Amygdala (tissue), 56 donors: ENCODE results near the gene TAS2R40.
A peak's percentile ranks its signal among the peaks of the same experiment; 100 is the strongest.
"Not testable (repeated sequence)": the region's sequence is repeated elsewhere in the genome, so short reads cannot be mapped to it uniquely, and the experiment has no call there.

Source experiments
- DNase-seq, 56 donors: peaks; one replicate each; lab custom pipeline; 2025; lab: John Stamatoyannopoulos, UW

TAS2R40 gene

GRCh38 chr7:143247372-143247771, 25.5 kb downstream of the TAS2R40 start:
- DNase-seq: no peak

GRCh38 chr7:143248761-143249354, 27.0 kb downstream of the TAS2R40 start:
- no peak for DNase-seq

GRCh38 chr7:143250199-143250598, 28.4 kb downstream of the TAS2R40 start:
- no peak for DNase-seq

GRCh38 chr7:143250822-143251221, 29.0 kb downstream of the TAS2R40 start:
- no peak for DNase-seq

- no peak for DNase-seq
These were observed 30.2 kb downstream of the TAS2R40 start for GRCh38 chr7:143252006-143252405.

GRCh38 chr7:143255564-143255963, 33.7 kb downstream of the TAS2R40 start:
- no peak for DNase-seq

- no peak for DNase-seq
These were observed 34.5 kb downstream of the TAS2R40 start for GRCh38 chr7:143256325-143256724.

- DNase-seq: no peak
These were observed 35.1 kb downstream of the TAS2R40 start for GRCh38 chr7:143256932-143257331.

GRCh38 chr7:143257501-143257900, 35.7 kb downstream of the TAS2R40 start:
- DNase-seq: no peak

GRCh38 chr7:143258831-143259230, 37.0 kb downstream of the TAS2R40 start:
- no peak for DNase-seq

- DNase-seq: no peak
These were observed 37.9 kb downstream of the TAS2R40 start for GRCh38 chr7:143259765-143260164.

- no peak for DNase-seq
These were observed 40.1 kb downstream of the TAS2R40 start for GRCh38 chr7:143261901-143262300.

- DNase-seq: peak in 54 of 56 donors; percentile 28 to 88 (median 72)
These were observed 41.7 kb downstream of the TAS2R40 start, which contains the start of gene GSTK1 for GRCh38 chr7:143263266-143264195. Gene GSTK1, plus strand, starts transcription at chr7:143263441. Its CDS starts 73 bp downstream, at chr7:143263514.

- DNase-seq: not testable (repeated sequence)
These were observed 42.3 kb downstream of the TAS2R40 start for GRCh38 chr7:143264196-143264568.

GRCh38 chr7:143265017-143265693, 43.3 kb downstream of the TAS2R40 start:
- DNase-seq: peak in 2 of 56 donors; percentile 2 to 8

- no peak for DNase-seq
These were observed 47.4 kb downstream of the TAS2R40 start for GRCh38 chr7:143269251-143269650.

- no peak for DNase-seq
These were observed 49.4 kb downstream of the TAS2R40 start for GRCh38 chr7:143271240-143271639.
